ENCODE data around the gene NUDT13. TPM values are rescaled to one million over a fixed set of nuclear protein-coding genes. Genes with fewer than 3 reads are reported as not detected.

The NUDT13 gene
- total and polyA plus RNA-seq, 7 donors: 1.8 to 5.4 (median 2.2) TPM

GRCh38 chr10:73119952-73120351 lies 9.7 kb downstream of the NUDT13 start:
- Histone ChIP-seq H3K36me3 (peaks cover 0 to 44% (median under 1%) of the 10 kb centered on the region in 4 donors), H3K4me1 (no peaks in the 10 kb centered on the region), H3K27me3 (no peaks in the 10 kb centered on the region), H3K27ac (no peak overlapping the region), H3K4me3 (no peak overlapping the region), H3K9me3 (no peaks in the 10 kb centered on the region)
- no peak for DNase-seq
- WGBS, 2 donors: 93 to 96% methylated on average over 4 of the region's 4 CpGs
- intact Hi-C loops (cut with DNase I): no loop called here
- TF ChIP-seq POLR2AphosphoS5 (IDR thresholded peaks at IDR 0.05): no peak
- TF ChIP-seq, protein P1, sequence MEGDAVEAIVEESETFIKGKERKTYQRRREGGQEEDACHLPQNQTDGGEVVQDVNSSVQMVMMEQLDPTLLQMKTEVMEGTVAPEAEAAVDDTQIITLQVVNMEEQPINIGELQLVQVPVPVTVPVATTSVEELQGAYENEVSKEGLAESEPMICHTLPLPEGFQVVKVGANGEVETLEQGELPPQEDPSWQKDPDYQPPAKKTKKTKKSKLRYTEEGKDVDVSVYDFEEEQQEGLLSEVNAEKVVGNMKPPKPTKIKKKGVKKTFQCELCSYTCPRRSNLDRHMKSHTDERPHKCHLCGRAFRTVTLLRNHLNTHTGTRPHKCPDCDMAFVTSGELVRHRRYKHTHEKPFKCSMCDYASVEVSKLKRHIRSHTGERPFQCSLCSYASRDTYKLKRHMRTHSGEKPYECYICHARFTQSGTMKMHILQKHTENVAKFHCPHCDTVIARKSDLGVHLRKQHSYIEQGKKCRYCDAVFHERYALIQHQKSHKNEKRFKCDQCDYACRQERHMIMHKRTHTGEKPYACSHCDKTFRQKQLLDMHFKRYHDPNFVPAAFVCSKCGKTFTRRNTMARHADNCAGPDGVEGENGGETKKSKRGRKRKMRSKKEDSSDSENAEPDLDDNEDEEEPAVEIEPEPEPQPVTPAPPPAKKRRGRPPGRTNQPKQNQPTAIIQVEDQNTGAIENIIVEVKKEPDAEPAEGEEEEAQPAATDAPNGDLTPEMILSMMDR (IDR thresholded peaks at IDR 0.05): no peak
- no peak for TF ChIP-seq EP300 (IDR thresholded peaks at IDR 0.05)
- TF ChIP-seq POLR2A (IDR thresholded peaks at IDR 0.05): no peak

GRCh38 chr10:73126343-73126742 lies 16.1 kb downstream of the NUDT13 start:
- Histone ChIP-seq H3K4me3 (no peak overlapping the region), H3K36me3 (peaks cover 0 to 91% (median 13%) of the 10 kb centered on the region in 4 donors), H3K4me1 (no peaks in the 10 kb centered on the region), H3K27ac (no peak overlapping the region), H3K9me3 (no peaks in the 10 kb centered on the region), H3K27me3 (no peaks in the 10 kb centered on the region)
- DNase-seq: no peak
- 99 to 100% methylated on average over 2 of the region's 2 CpGs for WGBS, 2 donors
- TF ChIP-seq, protein P1 (IDR thresholded peaks at IDR 0.05): no peak
- TF ChIP-seq POLR2AphosphoS5 (IDR thresholded peaks at IDR 0.05): no peak
- TF ChIP-seq POLR2A (IDR thresholded peaks at IDR 0.05): no peak
- TF ChIP-seq EP300 (IDR thresholded peaks at IDR 0.05): no peak
- intact Hi-C loops (cut with DNase I): no loop called here

GRCh38 chr10:73131301-73131700 lies 21.0 kb downstream of the NUDT13 start:
- no peak for DNase-seq
- intact Hi-C loops (cut with DNase I): no loop called here
- Histone ChIP-seq H3K4me1 (no peaks in the 10 kb centered on the region), H3K36me3 (peaks cover 0 to 100% (median 38%) of the 10 kb centered on the region in 4 donors), H3K27me3 (no peaks in the 10 kb centered on the region), H3K27ac (no peak overlapping the region), H3K4me3 (no peak overlapping the region), H3K9me3 (no peaks in the 10 kb centered on the region)
- 67 to 79% methylated on average over 2 of the region's 2 CpGs for WGBS, 2 donors
- no peak for TF ChIP-seq POLR2AphosphoS5 (IDR thresholded peaks at IDR 0.05)
- TF ChIP-seq, protein P1 (IDR thresholded peaks at IDR 0.05): no peak
- no peak for TF ChIP-seq POLR2A (IDR thresholded peaks at IDR 0.05)
- TF ChIP-seq EP300 (IDR thresholded peaks at IDR 0.05): no peak

GRCh38 chr10:73131913-73132686 lies 21.8 kb downstream of the NUDT13 start:
- Histone ChIP-seq H3K27me3 (no peaks in the 10 kb centered on the region), H3K4me1 (no peaks in the 10 kb centered on the region), H3K27ac (no peak overlapping the region), H3K4me3 (no peak overlapping the region), H3K36me3 (peaks cover 5 to 100% (median 40%) of the 10 kb centered on the region in 4 donors), H3K9me3 (no peaks in the 10 kb centered on the region)
- intact Hi-C loops (cut with DNase I): no loop called here
- no peak for DNase-seq
- no peak for TF ChIP-seq POLR2AphosphoS5 (IDR thresholded peaks at IDR 0.05)
- TF ChIP-seq, protein P1 (IDR thresholded peaks at IDR 0.05): no peak
- TF ChIP-seq POLR2A (IDR thresholded peaks at IDR 0.05): no peak
- TF ChIP-seq EP300 (IDR thresholded peaks at IDR 0.05): no peak
- 99 to 100% methylated on average over 2 of the region's 2 CpGs for whole genome bisulfite sequencing, 2 donors

Measured in sigmoid colon (tissue), 7 donors.